Keratinocyte (primary cell): Measurements from ENCODE around the gene VN1R5. TPM values are rescaled to one million over a fixed set of nuclear protein-coding genes. Genes with fewer than 3 reads are reported as not detected.
A peak's percentile ranks its signal among the peaks of the same experiment; 100 is the strongest.
"Not testable (repeated sequence)": the region's sequence is repeated elsewhere in the genome, so short reads cannot be mapped to it uniquely, and the experiment has no call there.

Experiments
- DNase-seq: peaks from one replicate; pipeline ENCODE4 v3.0.0-alpha.2; 2011; ENCODE audit warnings: low read depth, missing footprints, low spot score
- FAIRE-seq: peaks from 2 replicates; lab custom pipeline; 2011; peaks lifted over from hg19 to GRCh38; lab: Jason Lieb, UNC
- H2AFZ ChIP-seq: 2 replicates; pipeline ENCODE4 v1.6.0; 2012; ENCODE audit warnings: low read length, control low read depth, inconsistent platforms; ENCODE audit not compliant: control insufficient read depth
- H3K27ac ChIP-seq: 2 replicates; pipeline ENCODE4 v1.5.1; 2011; ENCODE audit warnings: low read length; ENCODE audit not compliant: control insufficient read depth, insufficient read depth
- H3K27me3 ChIP-seq: 3 replicates; pipeline ENCODE4 v1.6.0; 2011; ENCODE audit warnings: low read length; ENCODE audit not compliant: control insufficient read depth, insufficient read depth; ENCODE audit errors: extremely low read depth
- H3K36me3 ChIP-seq, 2 experiments: 2 replicates in 1 of 2; 3 replicates in 1 of 2; pipeline ENCODE4 v1.5.1; 2011; ENCODE audit warnings: low read length in 2 of 2, mild to moderate bottlenecking in 1 of 2; ENCODE audit not compliant: control insufficient read depth in 2 of 2, insufficient read depth in 2 of 2; ENCODE audit errors: extremely low read depth in 1 of 2
- H3K4me1 ChIP-seq: 3 replicates; pipeline ENCODE4 v1.5.1; 2011; ENCODE audit warnings: low read length; ENCODE audit not compliant: control insufficient read depth, insufficient read depth; ENCODE audit errors: extremely low read depth
- H3K4me2 ChIP-seq: 3 replicates; pipeline ENCODE4 v1.6.0; 2011; ENCODE audit warnings: low read depth, low read length; ENCODE audit not compliant: control insufficient read depth, insufficient read depth; ENCODE audit errors: extremely low read depth
- H3K4me3 ChIP-seq, 3 experiments: fragments of 200-600 bp in 1 of 3; sonication (generic) in 1 of 3; 2 replicates in 2 of 3; 3 replicates in 1 of 3; pipeline ENCODE4 v1.5.1; 2011 to 2016; ENCODE audit warnings: low read length in 3 of 3, mild to moderate bottlenecking in 3 of 3, control low read depth in 2 of 3, inconsistent platforms in 1 of 3, low read depth in 1 of 3, mixed read lengths in 1 of 3, mixed run types in 1 of 3, moderate library complexity in 1 of 3; ENCODE audit not compliant: control insufficient read depth in 2 of 3, insufficient read depth in 2 of 3; ENCODE audit errors: extremely low read depth in 1 of 3
- H3K79me2 ChIP-seq: 2 replicates; pipeline ENCODE4 v1.6.0; 2012; ENCODE audit warnings: low read length; ENCODE audit not compliant: control insufficient read depth, insufficient read depth
- H3K9ac ChIP-seq: 3 replicates; pipeline ENCODE4 v1.6.0; 2011; ENCODE audit warnings: low read length; ENCODE audit not compliant: control insufficient read depth, insufficient read depth; ENCODE audit errors: extremely low read depth
- H3K9me1 ChIP-seq: 3 replicates; pipeline ENCODE4 v1.6.0; 2011; ENCODE audit warnings: low read length; ENCODE audit not compliant: control insufficient read depth, insufficient read depth; ENCODE audit errors: extremely low read depth
- H3K9me3 ChIP-seq: 2 replicates; pipeline ENCODE4 v1.5.1; 2012; ENCODE audit warnings: low read depth, low read length; ENCODE audit not compliant: control insufficient read depth
- H4K20me1 ChIP-seq: 3 replicates; pipeline ENCODE4 v1.6.0; 2011; ENCODE audit warnings: low read length; ENCODE audit not compliant: control insufficient read depth, insufficient read depth; ENCODE audit errors: extremely low read depth
- EZH2 ChIP-seq: IDR thresholded peaks from one replicate; pipeline ENCODE4 v1.6.1; 2012; ENCODE audit warnings: inconsistent platforms, mild to moderate bottlenecking, low read length, moderate library complexity
- dilution Hi-C: fragments of 300-500 bp; cut with MboI; formaldehyde crosslinking; loops from one replicate; pipeline ENCODE4 v1.7.0; 2020; ENCODE audit warnings: low sequenced_read_pairs; ENCODE audit not compliant: extremely low pct_ligation_motif_present
- polyA minus RNA-seq, 3 experiments: library from RNA; depleted of rRNA, polyadenylated mRNA; stranded (reverse); fragments of >200 nt; gene quantifications; 1 replicate in 1 of 3; 2 replicates in 1 of 3; 3 replicates in 1 of 3; pipeline ENCODE4 v1.2.3, GENCODE V29; 2011
- polyA plus RNA-seq, 5 experiments: library from polyadenylated mRNA; depleted of rRNA in 3 of 5; stranded (reverse) in 3 of 5; stranded (forward) in 1 of 5; unstranded in 1 of 5; fragments of >200 nt; gene quantifications; 1 replicate in 1 of 5; 2 replicates in 3 of 5; 3 replicates in 1 of 5; pipeline versions ENCODE4 v1.2.1 to v1.2.3, GENCODE V29; 2011 to 2012; ENCODE audit warnings: missing spikeins in 2 of 5, low read depth in 1 of 5, low replicate concordance in 1 of 5
- TF ChIP-seq, protein P1 (sequence below), 3 experiments: IDR thresholded peaks in 1 of 3; conservative IDR thresholded peaks in 1 of 3; optimal IDR thresholded peaks in 1 of 3; 2 replicates in 2 of 3; 3 replicates in 1 of 3; pipeline versions ENCODE3 to v1.5.1; 2011; ENCODE audit warnings: low read length in 3 of 3, mild to moderate bottlenecking in 3 of 3, moderate library complexity in 2 of 3, control low read depth in 1 of 3, inconsistent platforms in 1 of 3; ENCODE audit not compliant: insufficient read depth in 2 of 3; ENCODE audit errors: extremely low read depth in 1 of 3

The VN1R5 gene
- polyA plus RNA-seq (not detected in 3 replicates), polyA minus RNA-seq (not detected in 3 replicates)
- polyA plus RNA-seq (2011; ENCODE audit: low read depth), result not detected
- not detected in 2 replicates for polyA plus RNA-seq (2011; cell fraction: cytosol; rRNA removed)
- not detected in 2 replicates for polyA plus RNA-seq (2011; cell fraction: nucleus; rRNA removed)
- not detected in 2 replicates for polyA plus RNA-seq (2012; ENCODE audit: low replicate concordance)
- polyA minus RNA-seq (2011; cell fraction: cytosol; rRNA and poly(A)+ RNA removed), result not detected
- not detected in 2 replicates for polyA minus RNA-seq (2011; cell fraction: nucleus; rRNA and poly(A)+ RNA removed)

DNA sequence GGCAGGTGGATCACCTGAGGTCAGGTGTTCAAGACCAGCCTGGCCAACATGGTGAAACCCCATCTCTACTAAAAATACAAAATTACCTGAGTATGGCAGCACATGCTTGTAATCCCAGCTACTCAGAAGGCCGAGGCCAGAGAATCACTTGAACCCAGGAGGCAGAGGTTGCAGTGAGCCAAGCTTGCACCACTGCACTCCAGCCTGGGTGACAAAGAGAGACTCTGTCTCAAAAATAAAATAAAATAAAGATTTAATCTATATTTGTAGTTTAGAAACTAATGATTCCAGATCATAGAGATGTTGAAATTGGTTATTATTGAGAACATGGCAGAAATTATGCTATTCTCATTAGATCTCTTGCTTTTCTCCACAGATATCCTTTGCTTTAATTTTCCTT, at the start of gene VN1R5:
Gene VN1R5 (plus strand): TSS at position 301 of the 400 bp plus-strand sequence.
- H3K27me3 ChIP-seq, H3K4me3 ChIP-seq, H2AFZ ChIP-seq, H3K9ac ChIP-seq, dilution Hi-C loops, H3K9me3 ChIP-seq, H4K20me1 ChIP-seq, FAIRE-seq, DNase-seq, H3K36me3 ChIP-seq, H3K9me1 ChIP-seq, H3K79me2 ChIP-seq, H3K27ac ChIP-seq, H3K4me1 ChIP-seq, H3K4me2 ChIP-seq: not testable (repeated sequence)

DNA sequence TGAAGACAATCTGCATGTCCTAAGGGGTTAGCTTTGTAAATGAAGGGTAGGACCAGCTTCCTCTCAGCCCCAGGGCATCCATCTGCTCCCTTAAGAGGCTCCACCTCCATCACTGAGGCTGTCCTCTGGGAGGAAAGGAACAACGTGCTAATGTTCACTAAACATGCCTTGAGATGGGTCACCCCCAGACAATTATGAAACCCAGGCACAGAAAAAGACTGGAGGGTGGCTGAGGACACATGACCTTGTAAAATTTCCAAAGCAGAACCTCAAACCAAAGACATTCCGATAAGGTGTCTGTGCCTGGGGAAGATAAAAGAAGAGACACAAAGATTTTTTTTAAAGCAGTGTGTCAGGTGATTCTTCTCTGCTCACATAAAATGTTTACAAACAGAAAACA, 46.5 kb upstream of the VN1R5 start:
- dilution Hi-C loops, result no loop called here
- Histone ChIP-seq H3K27ac (peak overlapping the region; percentile 75), H3K27me3 (no peaks in the 10 kb centered on the region), H3K9me3 (peaks cover 2% of the 10 kb centered on the region), H3K9ac (peak overlapping the region; percentile 84), H3K9me1 (no peaks in the 10 kb centered on the region), H3K79me2 (peaks cover 55% of the 10 kb centered on the region), H3K4me1 (peaks cover 10% of the 10 kb centered on the region), H2AFZ (no peak overlapping the region), H3K4me3 (peak overlapping the region; percentile 90 to 99 (median 95)), H4K20me1 (no peaks in the 10 kb centered on the region), H3K4me2 (peak overlapping the region; percentile 88), H3K36me3 (peaks cover 3 to 12% of the 10 kb centered on the region in 2 experiments)
- TF ChIP-seq, protein P1, sequence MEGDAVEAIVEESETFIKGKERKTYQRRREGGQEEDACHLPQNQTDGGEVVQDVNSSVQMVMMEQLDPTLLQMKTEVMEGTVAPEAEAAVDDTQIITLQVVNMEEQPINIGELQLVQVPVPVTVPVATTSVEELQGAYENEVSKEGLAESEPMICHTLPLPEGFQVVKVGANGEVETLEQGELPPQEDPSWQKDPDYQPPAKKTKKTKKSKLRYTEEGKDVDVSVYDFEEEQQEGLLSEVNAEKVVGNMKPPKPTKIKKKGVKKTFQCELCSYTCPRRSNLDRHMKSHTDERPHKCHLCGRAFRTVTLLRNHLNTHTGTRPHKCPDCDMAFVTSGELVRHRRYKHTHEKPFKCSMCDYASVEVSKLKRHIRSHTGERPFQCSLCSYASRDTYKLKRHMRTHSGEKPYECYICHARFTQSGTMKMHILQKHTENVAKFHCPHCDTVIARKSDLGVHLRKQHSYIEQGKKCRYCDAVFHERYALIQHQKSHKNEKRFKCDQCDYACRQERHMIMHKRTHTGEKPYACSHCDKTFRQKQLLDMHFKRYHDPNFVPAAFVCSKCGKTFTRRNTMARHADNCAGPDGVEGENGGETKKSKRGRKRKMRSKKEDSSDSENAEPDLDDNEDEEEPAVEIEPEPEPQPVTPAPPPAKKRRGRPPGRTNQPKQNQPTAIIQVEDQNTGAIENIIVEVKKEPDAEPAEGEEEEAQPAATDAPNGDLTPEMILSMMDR (optimal IDR thresholded peaks at IDR 0.05 in 1 of 3, IDR thresholded peaks at IDR 0.05 in 1 of 3, conservative IDR thresholded peaks at IDR 0.05 in 1 of 3; ENCODE audit: extremely low read depth in 1 of 3, insufficient read depth in 2 of 3, low read length in 3 of 3), result no peak
- no peak for TF ChIP-seq EZH2
- FAIRE-seq, result no peak
- no peak for DNase-seq

- Histone ChIP-seq H3K9ac (peak overlapping the region; percentile 84), H4K20me1 (no peaks in the 10 kb centered on the region), H3K27ac (peak overlapping the region; percentile 75), H3K36me3 (peaks cover 3 to 12% of the 10 kb centered on the region in 2 experiments), H3K4me1 (peaks cover 10% of the 10 kb centered on the region), H2AFZ (peak overlapping the region; percentile 94), H3K9me1 (no peaks in the 10 kb centered on the region), H3K79me2 (peaks cover 52% of the 10 kb centered on the region), H3K9me3 (peaks cover 2% of the 10 kb centered on the region), H3K4me3 (peak overlapping the region; percentile 90 to 99 (median 95)), H3K27me3 (no peaks in the 10 kb centered on the region), H3K4me2 (peak overlapping the region; percentile 88)
- DNase-seq (no peak), FAIRE-seq (no peak)
- dilution Hi-C loops, result no loop called here
- TF ChIP-seq, protein P1 (optimal IDR thresholded peaks at IDR 0.05 in 1 of 3, IDR thresholded peaks at IDR 0.05 in 1 of 3, conservative IDR thresholded peaks at IDR 0.05 in 1 of 3; ENCODE audit: extremely low read depth in 1 of 3, insufficient read depth in 2 of 3, low read length in 3 of 3), result no peak
- TF ChIP-seq EZH2, result no peak
Measured at GRCh38 chr1:247210062-247210375, 45.9 kb upstream of the VN1R5 start.
